Measurements from ENCODE around the gene P2RY12. TPM values are rescaled to one million over a fixed set of nuclear protein-coding genes. Genes with fewer than 3 reads are reported as not detected.

P2RY12 gene
- total RNA-seq (5.3 TPM), polyA plus RNA-seq (1.5 TPM)

- 87% methylated on average over 4 of the region's 4 CpGs for WGBS
Observed at GRCh38 chr3:151384741-151385174, at the start of gene P2RY12. Gene P2RY12, minus strand, starts transcription at chr3:151384753. Its CDS starts 45,908 bp downstream, at chr3:151338845.

DNA sequence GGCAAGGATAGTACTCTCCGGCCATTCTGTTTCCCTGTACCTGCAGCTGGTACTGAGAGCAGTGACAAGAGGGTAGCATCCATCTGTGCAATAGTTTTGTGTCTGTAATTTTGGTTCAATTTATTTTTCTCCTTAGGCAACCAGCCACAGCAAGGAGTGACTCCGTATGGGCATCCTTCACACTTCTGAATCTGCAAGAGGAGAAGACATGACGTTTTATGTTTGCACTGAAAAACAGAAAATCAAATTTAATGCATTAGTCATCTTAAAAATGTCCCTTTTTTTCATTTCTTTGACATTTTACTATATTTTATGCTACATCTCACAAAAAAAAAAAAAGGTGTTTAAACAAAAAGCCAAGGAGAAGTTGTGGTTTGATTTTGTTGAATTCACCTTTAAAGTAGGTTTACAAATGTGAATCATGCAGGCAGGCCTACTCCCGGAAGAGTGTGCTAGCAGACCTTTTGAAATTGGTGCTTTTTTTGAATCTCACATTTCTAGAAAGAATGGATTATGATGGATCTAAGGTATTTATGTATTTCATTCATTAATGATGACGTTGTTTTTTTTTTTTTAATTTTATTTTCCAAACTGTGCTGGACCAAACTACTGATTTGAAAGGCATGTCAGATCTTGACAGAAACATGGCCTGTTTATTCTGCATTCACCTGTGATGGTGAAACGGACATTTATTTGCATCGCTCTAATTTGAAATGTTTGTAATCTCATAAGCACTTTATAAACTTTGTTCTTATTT, 48.2 kb upstream of the P2RY12 start:
- Histone ChIP-seq H3K36me3 (ENCODE audit: insufficient read depth) (no peaks in the 10 kb centered on the region), H3K4me1 (ENCODE audit: insufficient read depth) (no peaks in the 10 kb centered on the region), H3K27ac (ENCODE audit: low read depth) (no peak overlapping the region), H3K4me3 (ENCODE audit: low read depth, low read length) (no peak overlapping the region)
- 88% methylated on average over 7 of the region's 7 CpGs for WGBS
- no peak for DNase-seq (ENCODE audit: extremely low spot score)

More at GRCh38 chr3:151384741-151385174, at the start of gene P2RY12:
- Histone ChIP-seq H3K36me3 (ENCODE audit: insufficient read depth) (no peaks in the 10 kb centered on the region), H3K4me3 (ENCODE audit: low read depth, low read length) (no peak within 1 kb of the TSS), H3K27ac (ENCODE audit: low read depth) (no peak within 1 kb of the TSS), H3K4me1 (ENCODE audit: insufficient read depth) (no peaks in the 10 kb centered on the region)
- no peak for DNase-seq (ENCODE audit: extremely low spot score)

DNA sequence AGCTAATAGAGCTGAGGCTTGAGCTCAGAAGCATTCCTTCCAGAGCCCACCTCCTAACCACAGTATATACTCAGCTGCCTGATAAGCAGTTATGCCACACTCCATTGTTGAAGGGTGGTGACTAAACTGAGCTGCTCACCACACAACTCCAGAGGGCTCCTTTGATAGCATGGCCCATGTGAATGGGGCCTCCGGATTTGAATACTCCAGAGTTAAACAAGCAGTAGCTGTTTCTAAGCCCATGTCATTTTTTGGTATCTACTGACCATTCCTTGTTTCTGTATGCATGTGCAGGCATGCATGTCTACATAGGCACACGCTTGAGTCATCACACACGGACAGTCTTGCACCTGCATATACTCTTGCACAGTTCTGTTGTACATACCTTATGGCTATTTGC, 47.4 kb upstream of the P2RY12 start:
- no peak overlapping the region for H3K27ac ChIP-seq (ENCODE audit: low read depth)
- WGBS = 88% methylated on average over 3 of the region's 3 CpGs
- H3K4me1 ChIP-seq (ENCODE audit: insufficient read depth) = no peaks in the 10 kb centered on the region
- no peaks in the 10 kb centered on the region for H3K36me3 ChIP-seq (ENCODE audit: insufficient read depth)
- no peak overlapping the region for H3K4me3 ChIP-seq (ENCODE audit: low read depth, low read length)
- no peak for DNase-seq (ENCODE audit: extremely low spot score)

- no peak overlapping the region for H3K27ac ChIP-seq (ENCODE audit: low read depth)
- DNase-seq (ENCODE audit: extremely low spot score) = no peak
- H3K4me1 ChIP-seq (ENCODE audit: insufficient read depth) = no peaks in the 10 kb centered on the region
- H3K36me3 ChIP-seq (ENCODE audit: insufficient read depth) = no peaks in the 10 kb centered on the region
- H3K4me3 ChIP-seq (ENCODE audit: low read depth, low read length) = no peak overlapping the region
- WGBS = 88% methylated on average over 5 of the region's 5 CpGs
Observed at GRCh38 chr3:151430821-151431484, 46.4 kb upstream of the P2RY12 start.

DNA sequence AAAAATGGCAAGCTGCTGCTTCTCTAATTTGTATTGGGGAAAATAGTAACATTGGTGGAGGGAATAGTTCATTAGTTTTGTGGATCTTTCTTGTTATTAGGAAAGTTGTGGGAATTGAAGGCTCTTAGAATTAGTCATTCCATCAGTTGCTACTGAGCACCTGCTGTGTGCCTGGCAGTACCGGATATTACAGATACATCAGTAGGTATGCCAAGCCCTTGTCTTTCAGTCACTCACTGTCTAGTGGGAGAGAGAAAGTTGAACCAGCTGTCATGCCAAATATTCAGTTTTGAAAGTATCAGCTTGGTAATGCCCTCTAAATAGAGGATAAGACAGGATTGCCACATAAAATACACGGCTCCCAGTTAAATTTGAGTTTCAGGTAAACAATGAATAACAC, 43.8 kb upstream of the P2RY12 start:
- DNase-seq (ENCODE audit: extremely low spot score) = no peak
- 89% methylated on average over 2 of the region's 2 CpGs for WGBS
- no peaks in the 10 kb centered on the region for H3K4me1 ChIP-seq (ENCODE audit: insufficient read depth)
- H3K4me3 ChIP-seq (ENCODE audit: low read depth, low read length) = no peak overlapping the region
- no peaks in the 10 kb centered on the region for H3K36me3 ChIP-seq (ENCODE audit: insufficient read depth)
- no peak overlapping the region for H3K27ac ChIP-seq (ENCODE audit: low read depth)

DNA sequence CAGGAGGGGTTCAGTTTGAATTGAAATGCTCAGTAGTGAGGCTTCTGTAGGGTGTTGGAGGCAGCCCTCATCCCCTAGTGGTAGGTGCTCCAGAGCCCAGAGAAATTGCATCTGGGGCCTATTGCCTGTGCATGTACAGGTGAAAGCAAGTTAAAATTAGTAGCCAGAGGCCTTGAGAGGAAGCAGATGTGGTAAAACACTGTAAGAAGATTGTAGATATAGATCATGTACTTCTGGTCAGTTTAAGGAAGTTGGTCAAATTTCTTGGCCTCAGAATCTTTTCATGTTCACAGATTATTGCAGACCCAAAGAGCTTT, 41.7 kb upstream of the P2RY12 start:
- no peak for DNase-seq (ENCODE audit: extremely low spot score)
- Histone ChIP-seq H3K36me3 (ENCODE audit: insufficient read depth) (no peaks in the 10 kb centered on the region), H3K27ac (ENCODE audit: low read depth) (no peak overlapping the region), H3K4me1 (ENCODE audit: insufficient read depth) (no peaks in the 10 kb centered on the region), H3K4me3 (ENCODE audit: low read depth, low read length) (no peak overlapping the region)

- Histone ChIP-seq H3K4me1 (ENCODE audit: insufficient read depth) (no peaks in the 10 kb centered on the region), H3K4me3 (ENCODE audit: low read depth, low read length) (no peak overlapping the region), H3K27ac (ENCODE audit: low read depth) (no peak overlapping the region), H3K36me3 (ENCODE audit: insufficient read depth) (no peaks in the 10 kb centered on the region)
- 77% methylated on average over 4 of the region's 4 CpGs for WGBS
- DNase-seq (ENCODE audit: extremely low spot score) = no peak
Observed at GRCh38 chr3:151425627-151426340, 41.2 kb upstream of the P2RY12 start.

DNA sequence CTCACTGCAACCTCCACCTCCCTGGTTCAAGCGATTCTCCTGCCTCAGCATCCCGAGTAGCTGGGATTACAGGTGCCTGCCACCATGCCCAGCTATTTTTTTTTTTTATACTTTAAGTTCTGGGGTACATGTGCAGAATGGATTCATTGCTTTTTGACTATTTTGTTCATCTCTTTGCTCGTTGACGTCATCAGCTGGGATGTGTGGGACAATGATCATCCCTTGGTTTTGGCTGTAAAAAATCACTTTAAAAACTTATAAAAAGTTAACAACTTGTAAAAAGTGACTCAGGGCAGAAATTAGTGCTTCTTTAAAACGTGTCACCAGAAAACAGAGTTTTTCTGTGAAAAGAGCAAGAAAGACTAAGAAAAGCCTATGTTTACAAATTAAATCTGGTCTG, 38.5 kb upstream of the P2RY12 start:
- H3K4me3 ChIP-seq (ENCODE audit: low read depth, low read length) = no peak overlapping the region
- WGBS = 74% methylated on average over 5 of the region's 5 CpGs

GRCh38 chr3:151421938-151422337, 37.4 kb upstream of the P2RY12 start:
- WGBS = 82% methylated on average over 4 of the region's 4 CpGs
- no peak for DNase-seq (ENCODE audit: extremely low spot score)
- no peaks in the 10 kb centered on the region for H3K4me1 ChIP-seq (ENCODE audit: insufficient read depth)

More for the DNA sequence above, 38.5 kb upstream of the P2RY12 start:
- Histone ChIP-seq H3K27ac (ENCODE audit: low read depth) (no peak overlapping the region), H3K36me3 (ENCODE audit: insufficient read depth) (no peaks in the 10 kb centered on the region), H3K4me1 (ENCODE audit: insufficient read depth) (no peaks in the 10 kb centered on the region)
- no peak for DNase-seq (ENCODE audit: extremely low spot score)

GRCh38 chr3:151419806-151420205, 35.3 kb upstream of the P2RY12 start:
- WGBS = 83% methylated on average over 6 of the region's 6 CpGs
- Histone ChIP-seq H3K36me3 (ENCODE audit: insufficient read depth) (no peaks in the 10 kb centered on the region), H3K4me1 (ENCODE audit: insufficient read depth) (no peaks in the 10 kb centered on the region), H3K4me3 (ENCODE audit: low read depth, low read length) (no peak overlapping the region), H3K27ac (ENCODE audit: low read depth) (no peak overlapping the region)
- DNase-seq (ENCODE audit: extremely low spot score) = no peak

More at GRCh38 chr3:151421938-151422337, 37.4 kb upstream of the P2RY12 start:
- Histone ChIP-seq H3K27ac (ENCODE audit: low read depth) (no peak overlapping the region), H3K36me3 (ENCODE audit: insufficient read depth) (no peaks in the 10 kb centered on the region), H3K4me3 (ENCODE audit: low read depth, low read length) (no peak overlapping the region)

- 33% methylated on average over 1 of the region's 1 CpG for WGBS
- no peaks in the 10 kb centered on the region for H3K36me3 ChIP-seq (ENCODE audit: insufficient read depth)
- no peak overlapping the region for H3K27ac ChIP-seq (ENCODE audit: low read depth)
- no peaks in the 10 kb centered on the region for H3K4me1 ChIP-seq (ENCODE audit: insufficient read depth)
- DNase-seq (ENCODE audit: extremely low spot score) = no peak
- no peak overlapping the region for H3K4me3 ChIP-seq (ENCODE audit: low read depth, low read length)
Observed at GRCh38 chr3:151415289-151415688, 30.7 kb upstream of the P2RY12 start.

DNA sequence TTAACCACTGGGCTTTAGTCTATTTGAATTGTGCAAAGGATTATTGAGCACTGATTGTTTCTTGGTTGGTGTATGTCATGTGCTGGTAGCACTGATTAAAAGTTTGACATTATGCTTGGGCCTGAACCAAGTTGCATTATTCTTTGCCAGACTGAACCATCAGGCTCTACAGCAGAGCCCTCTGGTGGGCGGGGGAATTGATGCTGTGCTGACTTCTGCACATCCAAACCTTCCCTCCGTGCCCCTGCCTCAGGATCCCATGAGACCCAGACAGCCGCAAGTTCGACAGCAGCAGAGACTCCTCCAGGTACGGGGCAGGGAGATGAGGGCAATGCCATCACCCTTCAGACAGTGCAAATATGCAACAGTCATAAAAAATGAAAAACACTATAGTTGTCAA, 28.4 kb upstream of the P2RY12 start:
- no peak overlapping the region for H3K4me3 ChIP-seq (ENCODE audit: low read depth, low read length)
- 89% methylated on average over 5 of the region's 5 CpGs for WGBS
- H3K4me1 ChIP-seq (ENCODE audit: insufficient read depth) = no peaks in the 10 kb centered on the region
- DNase-seq (ENCODE audit: extremely low spot score) = no peak
- no peaks in the 10 kb centered on the region for H3K36me3 ChIP-seq (ENCODE audit: insufficient read depth)
- no peak overlapping the region for H3K27ac ChIP-seq (ENCODE audit: low read depth)

GRCh38 chr3:151410891-151411559, 26.5 kb upstream of the P2RY12 start:
- no peak overlapping the region for H3K4me3 ChIP-seq (ENCODE audit: low read depth, low read length)
- 69% methylated on average over 9 of the region's 9 CpGs for WGBS
- no peaks in the 10 kb centered on the region for H3K36me3 ChIP-seq (ENCODE audit: insufficient read depth)
- no peak overlapping the region for H3K27ac ChIP-seq (ENCODE audit: low read depth)
- DNase-seq (ENCODE audit: extremely low spot score) = no peak
- no peaks in the 10 kb centered on the region for H3K4me1 ChIP-seq (ENCODE audit: insufficient read depth)
